Fibroblast of skin of left biceps (primary cell): Measurements from ENCODE around the gene F10.

Experiments
- DNase-seq, 2 experiments: peaks; one replicate each; pipeline ENCODE4 v3.0.0-alpha.2; 2013; ENCODE audit warnings: low read depth in 2 of 2

The F10 gene

DNA sequence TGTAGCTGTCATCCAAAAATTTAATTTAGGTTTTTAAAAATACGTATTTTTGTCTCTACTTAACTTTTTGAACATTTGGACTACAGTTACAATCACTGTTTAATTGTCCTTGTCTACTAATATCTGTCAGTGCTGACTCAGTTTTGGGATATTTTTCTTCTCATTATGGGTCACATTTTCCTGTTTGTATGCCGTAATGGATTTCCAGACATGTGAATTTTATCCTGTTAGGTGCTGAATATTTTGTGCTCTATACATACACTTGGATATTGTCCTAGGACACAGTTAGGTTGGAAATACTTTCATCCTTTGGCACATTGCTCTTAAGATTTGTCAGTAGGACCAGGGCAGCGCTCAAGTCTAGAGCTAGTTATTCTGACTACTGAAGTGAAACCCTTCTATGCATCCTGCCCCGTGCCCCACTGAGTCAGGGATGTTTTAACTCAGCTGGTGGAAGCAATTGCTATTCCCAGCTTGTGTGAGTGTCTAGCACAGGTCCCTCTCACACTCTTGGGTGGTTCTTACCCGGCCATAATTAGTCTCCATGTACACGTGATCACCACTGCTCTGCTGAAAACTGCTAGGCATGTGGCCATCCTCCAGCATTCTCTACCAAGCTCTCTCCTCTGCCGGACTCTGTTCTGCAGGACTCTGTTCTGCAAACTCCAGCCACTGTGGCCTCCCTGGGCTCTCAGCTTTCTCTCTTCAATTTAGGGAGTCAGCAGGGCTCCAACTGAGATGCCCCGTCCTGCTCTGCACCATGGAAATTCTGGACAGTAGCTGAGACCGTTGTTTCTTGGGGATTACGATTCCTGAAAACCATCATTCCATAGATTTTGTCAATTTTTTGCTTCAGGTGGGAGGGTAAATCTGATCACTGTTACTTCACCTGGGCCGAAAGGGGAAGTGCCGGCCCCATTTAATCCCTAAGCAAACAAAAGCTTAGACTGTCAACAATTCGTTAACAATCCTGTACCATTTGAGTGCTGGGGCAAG, 47.0 kb downstream of the F10 start:
- DNase-seq: no peak

DNA sequence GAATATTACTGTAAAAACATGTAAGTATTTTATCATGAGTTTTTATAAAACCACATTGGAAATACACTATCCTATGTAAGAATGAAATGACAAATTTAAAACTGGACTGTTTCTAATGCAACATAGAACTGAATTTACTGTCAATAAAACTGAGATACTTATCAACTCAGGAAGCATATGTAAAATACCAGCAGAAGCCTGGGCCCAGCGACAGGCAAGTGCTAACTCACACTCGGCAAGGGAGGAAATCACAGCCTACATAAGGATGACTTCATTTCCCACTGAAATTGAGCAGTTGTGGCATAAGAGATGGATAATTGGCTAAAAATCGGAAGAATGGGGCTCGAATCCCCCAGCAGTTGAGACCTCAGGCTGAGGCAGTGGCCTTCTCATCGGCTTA, 47.9 kb downstream of the F10 start:
- DNase-seq: no peak

DNA sequence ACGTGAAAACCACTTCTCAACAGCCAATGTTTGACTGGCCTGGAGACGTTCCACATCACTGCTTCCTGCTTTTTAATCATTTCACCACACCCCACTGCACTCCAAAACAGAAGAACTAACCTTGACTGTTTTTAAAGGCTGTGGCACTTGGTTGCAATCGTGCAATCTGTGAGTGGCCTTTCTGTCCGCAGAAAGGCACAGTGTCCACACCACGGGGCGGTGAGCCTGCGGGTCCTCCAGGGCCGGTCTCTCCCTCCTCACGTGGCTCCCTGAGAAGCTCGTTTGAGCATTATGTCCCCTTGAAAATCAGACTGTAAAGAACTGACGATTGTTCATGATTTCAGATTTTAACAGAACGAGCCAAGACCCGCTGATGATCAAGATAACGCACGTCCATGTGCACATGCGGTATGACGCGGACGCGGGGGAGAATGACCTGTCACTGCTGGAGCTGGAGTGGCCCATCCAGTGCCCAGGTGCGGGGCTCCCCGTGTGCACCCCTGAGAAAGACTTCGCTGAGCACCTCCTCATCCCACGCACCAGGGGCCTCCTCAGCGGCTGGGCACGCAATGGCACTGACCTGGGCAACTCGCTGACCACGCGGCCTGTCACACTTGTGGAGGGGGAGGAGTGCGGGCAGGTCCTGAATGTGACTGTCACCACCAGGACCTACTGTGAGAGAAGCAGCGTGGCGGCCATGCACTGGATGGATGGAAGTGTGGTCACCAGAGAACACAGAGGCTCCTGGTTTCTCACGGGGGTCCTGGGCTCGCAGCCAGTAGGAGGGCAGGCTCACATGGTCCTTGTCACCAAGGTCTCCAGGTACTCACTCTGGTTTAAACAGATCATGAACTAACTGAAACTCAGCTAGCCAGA, 48.9 kb downstream of the F10 start:
- DNase-seq: no peak

DNA sequence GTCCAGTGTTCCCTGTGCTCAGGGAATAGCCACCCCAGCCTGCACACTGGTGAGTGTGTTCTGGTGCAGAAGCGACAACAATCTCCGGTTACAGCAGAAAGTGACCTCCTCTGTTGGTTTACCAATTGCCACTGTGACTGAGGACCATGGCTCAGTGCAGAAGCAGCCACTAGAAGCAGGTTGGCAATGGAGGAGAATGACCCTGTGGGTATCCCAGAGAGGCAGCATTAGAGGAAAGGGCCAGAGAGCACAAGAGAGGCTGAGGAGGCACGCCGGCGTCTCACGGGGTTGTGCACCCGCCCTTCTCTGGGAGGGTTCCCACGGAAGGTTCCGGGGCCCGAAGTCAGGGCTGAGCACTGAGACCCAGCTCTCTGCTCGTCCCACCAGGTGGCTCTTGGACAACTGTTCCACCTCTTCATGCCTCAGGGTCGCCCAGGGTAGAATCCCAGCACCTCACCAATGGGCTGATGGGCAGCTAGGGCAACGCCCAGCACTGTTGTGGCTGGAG, 49.9 kb downstream of the F10 start:
- DNase-seq: no peak

DNA sequence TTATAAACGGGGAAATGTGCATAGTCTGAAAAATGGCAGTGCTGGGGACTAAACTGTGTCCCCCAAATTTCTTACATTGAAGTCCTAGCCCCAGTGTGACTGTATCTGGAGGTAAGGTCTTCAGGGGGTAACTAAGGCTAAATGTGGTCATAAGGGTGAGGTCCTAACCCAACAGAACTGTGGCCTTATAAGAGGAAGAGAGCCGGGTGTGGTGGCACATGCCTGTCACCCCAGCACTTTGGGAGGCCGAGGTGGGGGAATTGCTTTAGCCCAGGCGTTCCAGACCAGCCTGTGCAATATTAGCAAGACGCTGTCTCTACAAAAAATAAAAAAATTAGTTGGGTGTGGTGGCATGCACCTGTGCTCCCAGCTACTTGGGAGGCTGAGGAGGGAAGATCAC, 53.7 kb downstream of the F10 start:
- DNase-seq: no peak

DNA sequence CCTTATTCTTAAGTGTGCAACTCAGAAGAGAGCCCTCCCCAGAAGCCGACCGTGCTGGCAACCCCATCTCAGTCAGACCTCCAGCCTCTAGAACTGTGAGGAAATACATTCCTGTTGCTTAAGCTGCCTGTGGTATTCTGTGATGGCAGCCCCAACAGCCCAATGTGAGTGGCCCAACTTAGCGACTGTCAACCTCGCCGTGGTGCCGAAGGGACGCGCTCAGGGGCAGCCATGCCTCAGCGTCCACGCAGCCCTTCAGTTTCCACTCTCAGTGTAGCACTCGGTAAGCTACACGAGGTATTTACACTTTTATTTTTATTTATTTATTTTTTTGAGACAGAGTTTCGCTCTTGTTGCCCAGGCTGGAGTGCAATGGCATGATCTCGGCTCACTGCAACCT, 54.2 kb downstream of the F10 start:
- no peak for DNase-seq

DNA sequence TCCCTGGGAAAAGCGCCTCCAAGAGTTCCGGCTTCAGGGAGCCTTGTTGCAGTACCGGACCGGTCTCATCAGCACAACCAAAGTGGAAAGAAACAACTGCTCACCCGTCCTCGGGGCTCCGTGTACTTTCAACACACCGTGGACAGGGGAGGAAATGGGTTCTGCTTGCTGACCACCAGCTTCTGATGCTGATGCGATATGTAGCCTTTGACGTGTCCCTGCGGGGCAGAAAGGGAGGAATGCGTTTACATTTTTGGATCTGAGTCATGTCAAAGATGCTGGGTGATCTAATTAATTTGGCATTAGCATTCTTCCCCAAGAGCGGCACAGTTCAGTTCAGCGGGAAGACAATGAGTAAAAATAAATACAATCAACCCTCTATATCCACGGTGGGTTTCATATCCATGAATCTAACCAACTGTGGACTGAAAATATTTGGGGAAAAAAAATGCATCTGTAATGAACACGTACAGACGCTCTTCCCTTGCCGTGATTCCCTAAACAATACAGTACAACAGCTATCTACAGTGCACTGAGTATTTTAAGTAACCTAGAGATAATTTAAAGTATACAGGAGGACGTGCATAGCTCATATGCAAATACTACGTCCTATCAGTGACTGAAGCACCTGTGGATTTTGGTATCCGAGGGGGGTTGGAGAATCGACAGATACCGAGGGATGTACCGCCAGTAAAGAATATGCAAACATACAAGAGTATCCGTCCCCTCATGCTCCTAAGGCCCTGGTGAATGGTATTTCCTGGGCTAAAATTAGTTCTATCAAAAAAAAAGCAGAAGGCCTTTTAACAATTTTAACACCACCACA, 55.7 kb downstream of the F10 start:
- peak; percentile 67 to 73 for DNase-seq

DNA sequence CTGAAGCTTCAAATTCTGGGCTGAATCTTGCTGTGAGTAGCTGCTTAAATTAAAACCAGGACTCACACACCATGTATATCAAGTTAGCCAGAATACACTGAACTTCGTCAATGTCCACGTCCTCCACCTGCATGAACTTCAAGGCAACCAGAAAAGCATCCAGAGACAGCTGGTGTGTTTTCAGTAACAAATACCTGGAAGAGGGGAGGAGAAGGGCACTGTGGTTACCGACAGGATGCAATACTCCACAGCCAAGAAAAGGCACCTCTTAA, 56.2 kb downstream of the F10 start:
- no peak for DNase-seq

DNA sequence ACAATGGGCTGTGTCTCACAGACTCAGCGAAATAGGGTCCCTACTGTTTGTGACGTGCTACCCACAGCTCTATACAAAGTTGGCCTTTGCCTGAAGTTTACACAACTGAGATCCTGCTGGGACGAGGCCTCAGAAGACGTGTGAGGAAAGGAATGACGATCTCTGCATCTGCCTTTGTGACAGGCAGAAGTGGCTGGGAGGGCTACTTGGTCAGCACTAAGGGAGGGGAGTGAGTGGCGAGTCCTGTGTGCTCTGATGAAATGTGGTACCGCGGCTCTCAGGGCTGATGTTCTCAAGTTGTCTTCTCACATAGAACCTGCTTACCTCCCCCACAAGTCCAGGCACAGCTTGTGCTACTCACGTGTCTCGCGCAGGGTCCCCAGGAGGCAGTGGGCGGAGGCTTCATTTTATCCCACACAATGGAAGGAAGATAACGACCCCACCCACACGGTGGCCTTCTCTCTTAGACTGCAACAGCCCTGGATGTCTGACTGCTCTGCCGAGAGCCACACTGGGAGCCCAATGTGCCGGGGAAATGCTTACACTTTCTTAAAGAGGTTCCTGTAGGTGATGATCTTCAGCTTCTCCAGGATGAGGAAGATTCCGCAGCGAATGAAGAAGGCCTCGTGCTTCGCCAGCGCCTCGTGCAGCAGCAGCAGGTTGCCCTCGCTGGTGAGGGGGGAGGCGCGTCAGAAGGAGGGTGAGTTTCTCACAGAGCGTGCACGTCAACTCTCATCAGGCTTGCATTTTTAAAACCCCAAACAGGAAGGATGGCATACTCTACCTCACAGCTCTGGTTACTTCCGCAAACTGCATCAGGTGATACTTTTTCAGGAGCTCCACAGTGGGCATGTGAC, 57.0 kb downstream of the F10 start:
- DNase-seq: no peak

DNA sequence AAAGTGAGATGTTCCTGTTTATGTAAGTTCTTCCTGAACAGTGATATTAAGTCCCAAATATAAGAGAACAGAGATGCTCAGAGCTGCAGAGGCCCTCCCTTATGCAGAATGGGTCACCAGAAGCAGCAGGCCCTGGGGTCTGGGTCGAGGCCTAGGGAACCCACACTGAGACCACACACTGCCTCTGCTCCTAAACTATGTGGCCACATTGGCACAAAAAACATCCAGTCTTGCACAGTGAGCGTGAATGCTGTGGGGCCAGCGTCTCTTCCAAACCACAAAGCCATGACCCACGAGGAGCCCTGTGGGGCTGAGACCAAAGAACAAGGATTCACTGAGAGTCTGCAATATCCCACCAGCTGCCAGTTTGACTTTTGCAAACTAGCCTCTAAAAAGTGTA, 59.4 kb downstream of the F10 start:
- DNase-seq: no peak

DNA sequence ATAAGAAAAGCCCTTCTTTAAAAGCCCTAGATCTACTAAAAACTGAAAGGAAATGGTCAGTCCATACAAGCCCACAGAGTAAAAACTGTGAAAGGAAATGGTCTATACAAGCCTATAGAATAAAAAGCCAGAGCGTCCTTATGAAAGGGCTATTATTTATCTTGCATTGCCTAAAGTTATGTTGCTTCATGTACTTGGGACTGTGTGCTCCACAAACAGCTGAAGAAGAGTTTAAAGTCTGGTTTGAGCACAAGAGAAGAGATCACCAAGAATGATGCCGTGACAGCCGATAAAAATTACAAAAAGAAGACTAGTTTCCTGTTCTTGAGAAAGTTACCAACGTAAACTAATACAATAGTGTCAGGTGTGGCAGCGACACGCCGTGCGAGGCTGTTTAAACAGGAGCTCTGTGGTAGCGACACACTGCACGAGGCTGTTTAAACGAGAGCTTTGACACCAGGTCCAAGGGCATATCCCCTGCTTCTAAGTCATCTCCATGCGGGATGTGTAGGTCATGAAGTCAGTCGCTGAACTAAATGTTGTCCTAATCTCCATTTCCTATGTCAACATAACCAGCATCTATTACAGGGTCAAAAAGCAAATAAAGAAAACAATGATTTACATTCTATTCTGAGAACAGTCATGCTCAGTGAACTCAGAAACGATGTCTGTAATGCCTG, 61.0 kb downstream of the F10 start:
- no peak for DNase-seq

DNA sequence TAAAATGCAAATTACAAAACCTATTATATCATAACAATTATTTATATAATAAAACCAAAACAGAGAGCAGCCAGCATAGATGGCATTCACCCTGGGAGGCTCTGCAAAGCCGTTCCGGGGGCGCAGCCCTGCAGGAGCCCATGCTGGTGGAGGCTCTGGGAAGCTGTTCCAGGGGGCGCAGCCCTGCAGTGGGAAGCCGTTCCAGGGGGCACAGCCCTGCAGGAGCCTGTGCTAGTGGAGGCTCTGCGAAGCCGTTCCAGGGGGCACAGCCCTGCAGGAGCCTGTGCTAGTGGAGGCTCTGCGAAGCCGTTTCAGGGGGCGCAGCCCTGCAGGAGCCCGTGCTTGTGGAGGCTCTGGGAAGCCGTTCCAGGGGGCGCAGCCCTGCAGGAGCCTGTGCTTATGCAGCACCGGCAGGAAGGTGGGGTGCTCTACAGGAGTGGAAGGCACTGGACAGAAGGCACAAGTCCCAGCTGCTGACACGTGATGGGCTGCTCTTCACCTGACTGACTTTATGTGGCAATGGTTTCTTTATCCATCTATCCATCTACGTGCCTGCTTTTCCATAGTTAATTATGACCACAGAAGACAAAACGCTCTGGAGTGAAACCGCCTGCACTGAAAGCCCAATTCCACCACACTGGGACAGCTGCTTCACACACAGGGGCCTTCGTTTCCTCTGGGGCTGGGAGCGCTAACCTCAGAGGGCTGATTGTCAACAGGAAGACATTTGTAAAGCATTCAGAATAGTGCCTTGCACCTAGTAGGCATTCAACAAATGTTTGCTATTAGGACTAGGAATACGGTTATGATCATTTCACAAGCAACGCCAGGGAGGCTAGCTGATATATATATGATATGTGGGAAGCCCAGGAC, 62.2 kb downstream of the F10 start:
- no peak for DNase-seq

DNA sequence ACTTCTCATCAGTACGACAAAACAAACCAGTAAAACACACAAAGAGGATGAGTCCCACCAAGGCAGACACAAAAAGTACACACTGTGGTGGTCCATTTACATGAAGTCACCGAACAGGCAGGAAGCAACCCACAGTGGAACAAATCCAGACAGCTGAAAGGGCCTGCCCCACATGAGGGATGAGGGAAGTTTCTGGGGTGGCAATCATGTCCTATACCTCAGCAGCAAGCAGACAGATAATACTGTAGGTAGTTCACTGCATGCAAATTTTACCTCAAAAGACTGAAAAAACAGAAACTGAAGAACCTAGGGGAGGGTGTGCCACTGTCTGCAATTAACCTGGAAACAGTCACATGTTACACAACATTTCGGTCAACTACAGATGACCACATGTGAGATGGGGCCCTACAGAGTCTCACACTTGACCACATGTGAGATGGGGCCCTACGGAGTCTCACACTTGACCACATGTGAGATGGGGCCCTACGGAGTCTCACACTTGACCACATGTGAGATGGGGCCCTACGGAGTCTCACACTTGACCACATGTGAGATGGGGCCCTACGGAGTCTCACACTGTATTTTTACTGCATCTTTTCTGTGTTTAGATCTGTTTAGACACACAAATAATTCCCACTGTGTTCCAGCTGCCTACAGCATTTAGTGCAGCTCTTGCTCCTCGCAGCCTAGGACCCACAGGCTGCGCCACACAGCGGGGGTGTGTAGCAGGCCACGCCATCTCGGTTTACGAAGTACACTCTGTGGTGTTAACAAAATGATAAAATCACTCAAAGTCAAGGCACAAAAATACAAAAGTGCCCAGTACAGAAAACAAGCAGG, 63.7 kb downstream of the F10 start:
- DNase-seq: no peak

DNA sequence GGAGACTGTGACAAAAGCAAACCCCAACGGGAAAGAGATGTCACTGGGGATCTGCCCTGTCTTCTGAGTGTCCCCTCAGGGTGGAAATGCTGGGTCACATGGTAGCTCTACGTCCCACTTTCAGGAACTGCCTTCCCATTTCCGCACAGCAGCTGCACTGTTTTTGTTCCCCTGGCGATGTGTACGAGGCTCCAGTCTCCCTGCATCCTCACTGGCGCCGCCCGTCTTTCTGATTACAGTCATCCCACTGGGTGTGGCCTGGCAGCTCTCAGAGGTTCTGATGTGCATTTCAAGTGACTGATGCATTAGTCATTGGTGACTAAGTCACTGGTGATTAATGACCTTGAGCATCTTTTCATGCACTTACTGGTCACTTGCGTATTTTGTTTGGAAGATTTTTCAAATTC, 64.7 kb downstream of the F10 start:
- peak; percentile 95 to 96 for DNase-seq

DNA sequence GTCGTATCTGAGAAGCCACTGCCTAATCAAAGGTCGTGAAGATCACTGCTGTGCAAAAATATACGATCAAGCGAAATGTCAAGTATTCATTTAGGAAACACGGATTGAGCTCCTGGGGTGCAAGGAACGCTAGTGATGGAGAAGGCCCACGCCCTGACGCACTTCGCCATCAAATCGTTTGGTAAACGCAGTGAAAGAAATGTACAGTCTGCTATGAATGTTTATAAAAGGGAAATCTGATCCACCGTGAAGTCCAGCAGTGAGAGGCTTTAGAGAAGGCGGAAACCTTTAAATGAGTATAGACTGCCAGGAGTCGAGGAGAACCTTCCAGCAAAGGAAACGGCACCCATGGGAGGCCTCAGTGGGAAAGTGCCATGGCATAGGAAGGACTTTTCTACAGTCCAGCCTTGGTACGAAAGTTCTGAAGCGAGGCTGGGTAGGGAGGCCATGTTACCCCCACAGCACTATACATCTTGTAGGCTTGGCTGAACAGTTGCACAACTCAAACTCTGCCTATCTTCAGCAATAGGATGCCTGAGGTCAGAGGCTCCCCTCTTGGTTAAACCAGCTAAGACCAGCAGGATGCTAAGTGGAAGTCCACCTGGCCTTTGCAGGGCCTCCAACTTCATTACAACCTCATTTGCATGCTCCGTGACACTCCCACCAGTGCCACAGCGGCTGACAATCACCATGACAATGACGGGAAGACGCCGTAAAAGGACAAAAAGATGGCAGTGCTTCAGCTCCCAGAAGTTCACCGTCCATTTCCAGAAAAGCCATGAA, 65.5 kb downstream of the F10 start:
- DNase-seq: no peak

DNA sequence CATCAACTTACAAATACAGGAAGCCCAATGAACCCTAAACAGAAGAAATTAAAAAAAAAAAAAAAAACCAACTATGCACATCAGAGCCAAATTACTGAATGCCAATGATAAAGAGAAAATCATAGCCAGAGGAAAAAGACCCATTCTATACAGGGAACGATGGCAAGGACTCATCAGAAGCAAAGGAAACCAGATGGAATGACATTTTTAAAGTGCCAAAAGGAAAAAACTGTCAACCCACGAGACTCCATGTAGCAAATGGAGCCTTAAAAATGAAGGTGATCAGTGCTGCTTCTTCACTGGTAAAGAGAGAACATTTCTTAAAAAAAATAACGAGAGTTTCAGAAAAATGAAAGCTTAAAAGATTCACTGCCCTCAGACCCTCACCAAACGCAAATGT, 67.6 kb downstream of the F10 start:
- no peak for DNase-seq

DNA sequence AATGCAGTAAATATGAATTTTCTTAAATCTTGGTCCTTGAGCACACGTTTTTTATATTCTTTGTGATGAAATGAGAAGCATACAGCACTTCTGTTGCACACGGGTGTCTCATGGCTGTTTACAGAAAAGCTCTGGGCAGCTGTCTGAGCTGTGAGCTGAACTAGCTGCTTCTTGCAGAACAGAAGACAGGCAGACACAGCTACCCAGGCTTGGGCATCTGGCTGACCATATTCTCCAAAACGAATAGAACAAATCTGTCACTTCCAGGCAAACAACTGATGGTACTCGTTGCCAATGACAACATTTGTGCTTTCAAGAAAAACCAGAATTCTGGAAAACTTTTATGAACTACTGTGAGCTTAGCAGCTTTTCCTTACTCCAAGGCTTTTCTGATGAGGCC, 69.7 kb downstream of the F10 start:
- no peak for DNase-seq

DNA sequence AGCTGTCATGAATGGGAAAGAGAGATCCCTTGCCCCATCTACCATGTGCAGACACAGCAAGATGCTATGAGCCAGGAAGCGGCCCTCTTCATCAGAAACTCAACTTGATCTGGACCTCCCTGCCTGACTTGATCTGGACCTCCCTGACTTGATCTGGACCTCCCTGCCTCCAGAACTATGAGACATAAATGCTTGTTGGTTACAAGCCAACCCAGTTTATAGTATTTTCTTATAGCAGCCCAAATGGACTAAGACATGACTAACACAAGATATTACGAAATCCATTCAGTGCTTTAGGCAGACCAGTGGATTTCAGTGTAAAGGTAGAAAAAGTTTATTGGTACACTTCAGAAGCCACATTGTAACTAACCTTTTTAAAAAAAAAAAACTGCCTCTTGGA, 70.3 kb downstream of the F10 start:
- no peak for DNase-seq
